ENCODE measurements around the gene PITPNB.

PITPNB gene

GRCh38 chr22:27947448-27947847, 28.4 kb upstream of the PITPNB start:
- H3K4me1 ChIP-seq (ENCODE audit: control insufficient read depth, low read length), result peaks cover 5% of the 10 kb centered on the region
- H3K4me2 ChIP-seq (ENCODE audit: low read length), result no peak overlapping the region
- H3K36me3 ChIP-seq (ENCODE audit: control insufficient read depth, low read length), result no peaks in the 10 kb centered on the region
- TF ChIP-seq EZH2phosphoT487 (IDR thresholded peaks at IDR 0.05; ENCODE audit: borderline replicate concordance, low read length) (no peak), CTCF (IDR thresholded peaks at IDR 0.05; ENCODE audit: low read depth, low read length, poor library complexity, severe bottlenecking) (no peak)
- no peaks in the 10 kb centered on the region for H3K9me2 ChIP-seq (replicated peaks; ENCODE audit: control insufficient read depth, low read length)
- no peak overlapping the region for H3K27ac ChIP-seq (ENCODE audit: low read depth, low read length)
- no peaks in the 10 kb centered on the region for H3K27me3 ChIP-seq (ENCODE audit: control insufficient read depth, low read length)
- no peaks in the 10 kb centered on the region for H3F3A ChIP-seq (ENCODE audit: control insufficient read depth, insufficient read depth)
- no peaks in the 10 kb centered on the region for H4K20me1 ChIP-seq (ENCODE audit: control insufficient read depth, insufficient read depth, low read depth, low read length)
- no peak overlapping the region for H3K4me3 ChIP-seq (ENCODE audit: low read length)
- no peaks in the 10 kb centered on the region for H3K9me3 ChIP-seq (ENCODE audit: control insufficient read depth, insufficient read depth, low read length)
- no peaks in the 10 kb centered on the region for H3K79me2 ChIP-seq (ENCODE audit: control insufficient read depth, low read length)

- TF ChIP-seq CTCF (IDR thresholded peaks at IDR 0.05; ENCODE audit: low read depth, low read length, poor library complexity, severe bottlenecking) (no peak), EZH2phosphoT487 (IDR thresholded peaks at IDR 0.05; ENCODE audit: borderline replicate concordance, low read length) (no peak)
- Histone ChIP-seq H3K9me2 (replicated peaks; ENCODE audit: control insufficient read depth, low read length) (no peaks in the 10 kb centered on the region), H3K4me3 (ENCODE audit: low read length) (no peak overlapping the region), H3K36me3 (ENCODE audit: control insufficient read depth, low read length) (no peaks in the 10 kb centered on the region), H3K9me3 (ENCODE audit: control insufficient read depth, insufficient read depth, low read length) (no peaks in the 10 kb centered on the region), H3F3A (ENCODE audit: control insufficient read depth, insufficient read depth) (no peaks in the 10 kb centered on the region), H4K20me1 (ENCODE audit: control insufficient read depth, insufficient read depth, low read depth, low read length) (no peaks in the 10 kb centered on the region), H3K4me2 (ENCODE audit: low read length) (no peak overlapping the region), H3K4me1 (ENCODE audit: control insufficient read depth, low read length) (peaks cover 12% of the 10 kb centered on the region), H3K79me2 (ENCODE audit: control insufficient read depth, low read length) (no peaks in the 10 kb centered on the region), H3K27ac (ENCODE audit: low read depth, low read length) (no peak overlapping the region), H3K27me3 (ENCODE audit: control insufficient read depth, low read length) (no peaks in the 10 kb centered on the region)
These were observed 22.1 kb upstream of the PITPNB start for GRCh38 chr22:27941143-27941542.

- Histone ChIP-seq H3K4me2 (ENCODE audit: low read length) (no peak overlapping the region), H3K79me2 (ENCODE audit: control insufficient read depth, low read length) (no peaks in the 10 kb centered on the region), H3K27ac (ENCODE audit: low read depth, low read length) (no peak overlapping the region), H3K4me1 (ENCODE audit: control insufficient read depth, low read length) (peaks cover 7% of the 10 kb centered on the region), H3K9me2 (replicated peaks; ENCODE audit: control insufficient read depth, low read length) (no peaks in the 10 kb centered on the region), H4K20me1 (ENCODE audit: control insufficient read depth, insufficient read depth, low read depth, low read length) (no peaks in the 10 kb centered on the region), H3K36me3 (ENCODE audit: control insufficient read depth, low read length) (no peaks in the 10 kb centered on the region), H3K27me3 (ENCODE audit: control insufficient read depth, low read length) (no peaks in the 10 kb centered on the region), H3K4me3 (ENCODE audit: low read length) (no peak overlapping the region), H3F3A (ENCODE audit: control insufficient read depth, insufficient read depth) (no peaks in the 10 kb centered on the region), H3K9me3 (ENCODE audit: control insufficient read depth, insufficient read depth, low read length) (no peaks in the 10 kb centered on the region)
- TF ChIP-seq EZH2phosphoT487 (IDR thresholded peaks at IDR 0.05; ENCODE audit: borderline replicate concordance, low read length) (no peak), CTCF (IDR thresholded peaks at IDR 0.05; ENCODE audit: low read depth, low read length, poor library complexity, severe bottlenecking) (no peak)
These were observed 18.4 kb upstream of the PITPNB start for GRCh38 chr22:27937453-27937852.

GRCh38 chr22:27935897-27936296, 16.8 kb upstream of the PITPNB start:
- H3K9me3 ChIP-seq (ENCODE audit: control insufficient read depth, insufficient read depth, low read length), result no peaks in the 10 kb centered on the region
- no peaks in the 10 kb centered on the region for H4K20me1 ChIP-seq (ENCODE audit: control insufficient read depth, insufficient read depth, low read depth, low read length)
- H3K27ac ChIP-seq (ENCODE audit: low read depth, low read length), result no peak overlapping the region
- H3K79me2 ChIP-seq (ENCODE audit: control insufficient read depth, low read length), result no peaks in the 10 kb centered on the region
- H3K36me3 ChIP-seq (ENCODE audit: control insufficient read depth, low read length), result no peaks in the 10 kb centered on the region
- H3K4me1 ChIP-seq (ENCODE audit: control insufficient read depth, low read length), result peaks cover 7% of the 10 kb centered on the region
- H3K27me3 ChIP-seq (ENCODE audit: control insufficient read depth, low read length), result no peaks in the 10 kb centered on the region
- TF ChIP-seq EZH2phosphoT487 (IDR thresholded peaks at IDR 0.05; ENCODE audit: borderline replicate concordance, low read length) (no peak), CTCF (IDR thresholded peaks at IDR 0.05; ENCODE audit: low read depth, low read length, poor library complexity, severe bottlenecking) (no peak)
- no peaks in the 10 kb centered on the region for H3F3A ChIP-seq (ENCODE audit: control insufficient read depth, insufficient read depth)
- no peak overlapping the region for H3K4me2 ChIP-seq (ENCODE audit: low read length)
- H3K4me3 ChIP-seq (ENCODE audit: low read length), result no peak overlapping the region
- H3K9me2 ChIP-seq (replicated peaks; ENCODE audit: control insufficient read depth, low read length), result no peaks in the 10 kb centered on the region
